GM11168 (cell line): ENCODE measurements around the gene ENOSF1.
"Not testable (repeated sequence)": the region's sequence is repeated elsewhere in the genome, so short reads cannot be mapped to it uniquely, and the experiment has no call there.

Experiments
- in situ Hi-C: fragments of 300-500 bp; cut with MboI; formaldehyde crosslinking; loops from one replicate; pipeline ENCODE4 v1.12.0; 2022; ENCODE audit warnings: low sequenced_read_pairs; ENCODE audit not compliant: unreplicated experiment

ENOSF1 gene

GRCh38 chr18:709771-710170, 2.7 kb downstream of the ENOSF1 start:
- in situ Hi-C loops = loop anchor here (10.0 kb wide), 1 partner anchor 85 kb away; no protein-coding TSS in a partner anchor

GRCh38 chr18:708096-708495, 4.3 kb downstream of the ENOSF1 start:
- in situ Hi-C loops = loop anchor here (10.0 kb wide), 1 partner anchor 83 kb away; no protein-coding TSS in a partner anchor

DNA sequence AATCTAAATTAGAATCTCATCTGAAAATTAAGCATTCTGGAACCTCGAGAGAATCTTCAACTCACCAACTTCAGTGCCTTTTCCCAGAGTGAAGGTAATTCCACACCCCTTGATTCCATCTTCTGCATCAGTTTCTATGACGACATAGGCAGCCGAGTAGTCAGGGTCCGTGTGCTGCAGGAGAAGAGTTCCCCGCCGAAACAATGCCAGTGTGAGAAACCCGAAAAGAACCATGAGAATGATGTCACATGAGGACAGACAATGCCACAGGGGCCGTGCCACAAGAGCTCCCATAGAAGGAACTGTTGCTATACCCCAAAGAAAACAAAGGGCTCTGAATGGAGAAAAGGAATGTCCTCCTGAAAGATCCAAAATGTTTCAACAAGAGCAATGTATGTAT, 6.0 kb downstream of the ENOSF1 start:
- in situ Hi-C loops = loop anchor here (10.0 kb wide), 1 partner anchor 82 kb away; no protein-coding TSS in a partner anchor

GRCh38 chr18:703213-703967, 9.0 kb downstream of the ENOSF1 start:
- in situ Hi-C loops = loop anchor here (10.0 kb wide), 1 partner anchor 79 kb away; no protein-coding TSS in a partner anchor

- in situ Hi-C loops = no loop called here
These were observed 14.6 kb downstream of the ENOSF1 start for GRCh38 chr18:697800-698199.

DNA sequence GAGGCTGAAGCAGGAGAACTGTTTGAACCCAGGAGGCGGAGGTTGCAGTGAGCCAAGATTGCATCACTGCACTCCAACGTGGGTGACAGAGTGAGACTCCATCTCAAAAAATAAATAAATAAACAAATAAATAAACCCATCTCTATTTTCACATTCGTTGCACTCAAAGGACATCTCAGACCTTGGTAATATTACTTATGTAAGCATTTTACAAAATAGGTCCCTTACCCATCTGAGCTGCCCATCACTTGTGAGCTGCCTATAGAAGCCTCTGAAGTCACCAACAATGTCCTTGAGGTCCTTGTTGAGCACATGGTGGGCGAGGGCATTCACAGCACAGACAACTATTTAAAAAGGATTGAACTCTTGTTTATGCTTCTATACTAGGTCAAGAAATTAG, 15.4 kb downstream of the ENOSF1 start:
- in situ Hi-C loops = no loop called here

GRCh38 chr18:693466-694187, 18.8 kb downstream of the ENOSF1 start:
- in situ Hi-C loops = no loop called here

- in situ Hi-C loops = no loop called here
These were observed 19.6 kb downstream of the ENOSF1 start for GRCh38 chr18:692824-693223.

GRCh38 chr18:688323-688722, 24.1 kb downstream of the ENOSF1 start:
- in situ Hi-C loops = no loop called here

DNA sequence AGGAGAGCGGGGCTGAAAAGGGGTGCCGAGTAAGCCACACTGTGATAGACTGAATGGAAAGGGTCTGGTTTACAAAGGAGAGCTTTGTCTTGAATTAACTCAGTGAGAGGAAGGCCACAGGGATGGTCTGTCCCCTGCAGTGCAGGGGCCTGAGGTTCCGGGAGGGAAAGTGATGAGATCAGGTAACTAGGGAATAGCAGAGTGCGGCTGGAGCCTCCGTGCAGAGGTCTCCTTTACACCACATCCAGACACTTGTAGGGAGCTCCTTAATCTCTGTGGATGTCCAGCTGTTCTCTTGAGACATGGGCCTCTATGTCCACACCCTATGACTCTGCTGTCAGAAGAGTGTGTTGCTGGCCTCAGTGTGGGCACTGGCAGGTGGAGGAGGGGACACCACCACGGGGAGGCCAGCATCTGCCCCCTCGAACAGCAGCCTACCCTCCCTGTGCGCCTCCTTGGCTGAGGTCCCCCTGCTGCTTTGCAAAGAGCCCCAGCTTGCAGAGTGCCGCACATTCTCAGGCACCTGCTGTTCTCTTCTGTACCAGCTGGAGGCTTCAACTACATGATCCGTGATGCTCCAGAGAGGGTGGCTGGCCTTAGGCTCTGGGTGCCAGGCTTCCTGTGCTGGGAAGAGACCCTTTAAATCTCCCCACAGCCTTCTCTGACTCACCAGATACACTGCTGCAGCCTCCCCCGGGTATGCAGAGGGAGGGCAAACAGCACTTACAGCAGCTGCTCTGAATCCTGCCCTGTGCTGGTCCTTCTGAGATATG, 25.9 kb downstream of the ENOSF1 start:
- in situ Hi-C loops = no loop called here

DNA sequence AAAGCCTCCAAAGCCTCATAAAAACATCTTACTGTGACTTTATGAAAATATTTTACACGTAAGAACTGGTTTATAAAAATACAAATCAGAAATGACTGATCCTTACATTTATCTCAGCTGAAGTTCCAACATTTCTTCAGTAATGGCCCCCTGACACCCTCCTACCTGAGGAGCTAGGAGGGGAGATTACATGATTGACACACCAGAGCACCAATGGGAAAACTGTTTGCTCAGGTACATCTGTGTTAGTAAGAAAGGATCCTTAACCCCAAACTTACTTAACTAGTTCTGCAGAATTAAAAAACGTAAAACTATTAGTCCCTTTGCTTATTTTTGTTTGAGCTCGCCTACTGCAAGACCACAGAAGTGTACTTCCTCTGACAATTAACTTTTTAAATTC, 27.0 kb downstream of the ENOSF1 start:
- in situ Hi-C loops = no loop called here

GRCh38 chr18:683531-683930, 28.9 kb downstream of the ENOSF1 start:
- in situ Hi-C loops = no loop called here

- in situ Hi-C loops = no loop called here
These were observed 29.6 kb downstream of the ENOSF1 start for GRCh38 chr18:682833-683232.

- in situ Hi-C loops = not testable (repeated sequence)
These were observed 30.0 kb downstream of the ENOSF1 start for GRCh38 chr18:682416-682815.

DNA sequence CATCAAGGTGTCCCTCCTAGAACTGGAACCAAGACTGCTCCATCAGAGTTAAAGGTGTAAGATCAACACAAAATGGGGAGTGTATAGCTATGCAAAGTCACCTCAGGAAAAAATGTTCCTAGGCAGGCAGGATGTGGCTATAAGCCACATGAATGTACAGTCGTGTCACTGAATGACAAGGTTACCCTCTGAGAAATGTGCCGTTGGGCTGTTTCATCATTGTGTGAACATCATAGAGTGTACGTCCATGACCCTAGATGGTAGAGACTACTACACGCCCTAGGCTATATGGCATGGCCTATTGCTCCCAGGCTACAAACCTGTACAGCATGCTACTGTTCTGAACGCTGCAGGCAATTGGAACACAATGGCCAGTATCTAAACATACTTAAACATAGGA, 30.4 kb downstream of the ENOSF1 start:
- in situ Hi-C loops = no loop called here

DNA sequence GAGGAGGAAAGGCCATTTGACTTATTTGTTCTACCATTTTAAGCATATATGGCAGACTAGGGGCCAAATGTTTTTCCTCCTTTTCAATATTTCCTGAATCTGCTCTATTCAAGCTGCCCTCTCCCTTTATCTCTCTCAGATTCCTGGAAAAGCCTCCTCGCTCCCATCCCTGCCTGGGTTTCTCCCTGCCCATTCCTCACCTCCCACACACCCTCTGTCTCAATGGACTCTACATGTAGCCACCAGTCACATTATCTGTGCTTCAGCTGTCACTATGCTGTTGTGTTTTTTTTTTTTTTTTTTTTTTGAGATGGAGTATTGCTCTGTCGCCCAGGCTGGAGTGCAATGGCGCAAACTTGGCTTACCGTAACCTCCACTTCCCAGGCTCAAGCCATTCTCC, 32.0 kb downstream of the ENOSF1 start:
- in situ Hi-C loops = no loop called here

GRCh38 chr18:679516-679915, 32.9 kb downstream of the ENOSF1 start:
- in situ Hi-C loops = no loop called here

DNA sequence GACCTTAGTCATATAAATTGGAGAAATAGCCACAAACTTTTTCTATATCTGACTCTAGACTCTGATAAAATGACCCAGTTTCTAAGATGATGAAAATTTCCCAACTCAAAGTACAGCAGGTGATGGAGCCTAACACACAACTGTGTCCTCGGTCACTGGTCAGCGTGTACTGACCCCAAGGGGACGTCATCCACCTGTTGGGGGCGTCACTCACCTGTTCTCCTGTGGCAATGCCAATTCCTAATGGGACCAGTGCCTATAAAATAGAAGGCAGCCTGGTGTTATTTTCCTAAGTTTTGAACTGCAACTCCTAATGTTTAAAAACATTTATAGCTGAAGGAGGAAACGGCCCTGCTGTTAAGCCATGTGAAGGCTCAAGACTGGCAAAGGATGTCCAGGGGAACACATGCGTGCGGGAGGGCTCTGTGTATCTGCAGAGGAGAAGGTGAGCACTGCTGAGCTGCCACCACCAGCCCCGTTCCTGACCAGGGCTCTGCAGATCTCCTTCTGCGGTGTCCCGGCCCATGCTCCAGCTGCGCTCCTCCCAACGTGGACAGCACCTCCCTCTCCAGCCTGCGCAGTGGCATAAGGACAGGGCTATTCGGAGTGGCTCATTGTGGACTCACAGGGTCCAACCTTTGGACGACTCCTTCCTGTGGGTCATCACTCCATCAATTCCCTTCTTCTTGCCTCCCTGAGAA, 33.8 kb downstream of the ENOSF1 start:
- in situ Hi-C loops = no loop called here

DNA sequence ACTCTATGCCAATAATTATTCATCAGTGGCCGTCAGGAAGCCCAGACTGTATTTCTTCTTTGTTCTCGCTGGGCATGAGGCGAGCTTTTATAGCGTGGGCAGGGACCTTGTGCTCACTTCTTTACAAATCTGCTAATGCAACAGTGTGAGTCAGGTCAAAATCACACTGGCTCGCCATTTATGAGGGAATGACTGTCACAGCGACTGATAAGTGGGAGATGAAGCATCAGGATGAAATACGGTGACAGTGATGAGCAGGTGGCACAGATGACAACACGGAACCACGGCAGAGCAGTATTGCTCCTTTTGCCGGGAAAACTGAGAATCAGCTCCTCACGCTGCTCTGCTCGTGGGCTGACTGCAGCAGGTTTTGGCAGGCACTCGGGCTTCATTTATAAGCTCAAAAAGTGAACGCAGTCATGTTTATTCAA, 34.5 kb downstream of the ENOSF1 start:
- in situ Hi-C loops = no loop called here

DNA sequence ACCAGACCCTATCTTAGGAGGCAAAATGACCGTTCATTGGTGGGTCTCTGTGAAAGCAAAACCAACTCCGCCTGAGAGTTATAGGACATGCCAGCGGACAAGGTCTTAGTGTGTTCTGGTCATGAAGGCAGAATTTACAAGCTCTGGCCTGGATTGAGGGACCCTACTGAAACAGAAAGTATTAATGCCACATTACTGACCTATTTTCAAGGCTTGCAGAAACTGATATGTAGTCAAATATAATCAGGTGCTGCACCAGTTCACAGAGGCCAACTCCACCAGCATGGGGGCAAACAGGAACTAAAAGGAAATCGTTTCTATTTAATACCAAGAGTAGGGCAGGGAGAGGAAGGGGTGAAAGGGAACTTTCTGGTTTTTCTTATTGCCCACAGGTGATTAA, 35.3 kb downstream of the ENOSF1 start:
- in situ Hi-C loops = no loop called here
